ENCODE measurements around the gene DPF3. TPM values are rescaled to one million over a fixed set of nuclear protein-coding genes. Genes with fewer than 3 reads are reported as not detected.

The DPF3 gene
- total and polyA plus RNA-seq, 7 donors = 2.3 to 25.3 (median 19.4) TPM

- H3K4me3 ChIP-seq = no peak overlapping the region
- WGBS, 3 donors = 86 to 96% (median 91%) methylated on average over 8 of the region's 8 CpGs
- H3K27me3 ChIP-seq (ENCODE audit: insufficient read depth in 3 of 3, low read length in 2 of 3) = peaks cover 0 to 1% (median 0%) of the 10 kb centered on the region in 3 donors
- H3K4me1 ChIP-seq = no peaks in the 10 kb centered on the region
- DNase-seq (no peak), ATAC-seq (no peak)
- H3K9me3 ChIP-seq = no peaks in the 10 kb centered on the region
- intact Hi-C loops (cut with DNase I) = no loop called here
- no peak for TF ChIP-seq CTCF (IDR thresholded peaks at IDR 0.05)
- no peak overlapping the region for H3K27ac ChIP-seq
- no peaks in the 10 kb centered on the region for H3K36me3 ChIP-seq (ENCODE audit: insufficient read depth in 1 of 2, low read depth in 1 of 2)
Observed at GRCh38 chr14:72595152-72595862, 298.6 kb downstream of the DPF3 start.

- H3K4me1 ChIP-seq = no peaks in the 10 kb centered on the region
- intact Hi-C loops (cut with DNase I) = no loop called here
- DNase-seq (no peak), ATAC-seq (no peak)
- H3K27ac ChIP-seq = no peak overlapping the region
- 86 to 87% (median 87%) methylated on average over 14 of the region's 14 CpGs for WGBS, 3 donors
- no peak for TF ChIP-seq CTCF (IDR thresholded peaks at IDR 0.05)
- H3K27me3 ChIP-seq (ENCODE audit: insufficient read depth in 3 of 3, low read length in 2 of 3) = peaks cover 0 to 1% (median 0%) of the 10 kb centered on the region in 3 donors
- H3K4me3 ChIP-seq = no peak overlapping the region
- no peaks in the 10 kb centered on the region for H3K9me3 ChIP-seq
- no peaks in the 10 kb centered on the region for H3K36me3 ChIP-seq (ENCODE audit: insufficient read depth in 1 of 2, low read depth in 1 of 2)
Observed at GRCh38 chr14:72594099-72594901, 299.6 kb downstream of the DPF3 start.

GRCh38 chr14:72591391-72591790, 302.5 kb downstream of the DPF3 start:
- Histone ChIP-seq H3K27ac (no peak overlapping the region), H3K27me3 (ENCODE audit: insufficient read depth in 3 of 3, low read length in 2 of 3) (peaks cover 0 to 1% (median 0%) of the 10 kb centered on the region in 3 donors), H3K9me3 (no peaks in the 10 kb centered on the region), H3K4me1 (no peaks in the 10 kb centered on the region), H3K4me3 (no peak overlapping the region), H3K36me3 (ENCODE audit: insufficient read depth in 1 of 2, low read depth in 1 of 2) (no peaks in the 10 kb centered on the region)
- 52 to 63% (median 59%) methylated on average over 4 of the region's 4 CpGs for WGBS, 3 donors
- no peak for ATAC-seq
- no peak for TF ChIP-seq CTCF (IDR thresholded peaks at IDR 0.05)
- intact Hi-C loops (cut with DNase I) = no loop called here
- DNase-seq = no peak

DNA sequence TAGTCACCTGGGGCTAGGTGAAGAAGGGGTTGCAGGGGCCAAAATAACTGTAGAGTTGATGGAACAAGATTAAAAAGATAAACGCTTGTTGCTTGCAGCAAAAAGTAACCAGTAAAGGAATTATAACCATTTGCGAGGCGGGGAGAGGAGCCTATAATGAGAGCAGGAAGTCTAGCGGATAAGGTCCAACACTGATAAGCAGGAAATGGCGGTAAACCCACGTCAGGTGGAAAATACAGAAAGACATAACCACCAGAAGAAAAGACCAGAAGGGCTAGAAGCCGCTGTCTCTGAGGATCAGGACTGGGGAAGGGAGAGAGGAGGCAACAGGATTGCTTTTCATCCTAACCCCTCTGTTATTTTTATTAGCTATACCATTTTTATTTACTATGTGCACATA, 303.3 kb downstream of the DPF3 start:
- H3K4me1 ChIP-seq = no peaks in the 10 kb centered on the region
- no peaks in the 10 kb centered on the region for H3K9me3 ChIP-seq
- DNase-seq (no peak), ATAC-seq (no peak)
- 72 to 79% (median 78%) methylated on average over 7 of the region's 7 CpGs for WGBS, 3 donors
- intact Hi-C loops (cut with DNase I) = no loop called here
- no peak overlapping the region for H3K27ac ChIP-seq
- no peak for TF ChIP-seq CTCF (IDR thresholded peaks at IDR 0.05)
- H3K4me3 ChIP-seq = no peak overlapping the region
- no peaks in the 10 kb centered on the region for H3K27me3 ChIP-seq (ENCODE audit: insufficient read depth in 3 of 3, low read length in 2 of 3)
- H3K36me3 ChIP-seq (ENCODE audit: insufficient read depth in 1 of 2, low read depth in 1 of 2) = no peaks in the 10 kb centered on the region
